GM19193 (cell line): Measurements from ENCODE around the gene UNC13D.

ENCODE experiments used
- POLR2A ChIP-seq: IDR thresholded peaks from 4 replicates; pipeline ENCODE4 v1.6.1; 2011; ENCODE audit not compliant: insufficient read depth, insufficient read length; ENCODE audit errors: extremely low read depth

The UNC13D gene

GRCh38 chr17:75830164-75831031 lies 13.8 kb downstream of the UNC13D start:
- no peak for TF ChIP-seq POLR2A

DNA sequence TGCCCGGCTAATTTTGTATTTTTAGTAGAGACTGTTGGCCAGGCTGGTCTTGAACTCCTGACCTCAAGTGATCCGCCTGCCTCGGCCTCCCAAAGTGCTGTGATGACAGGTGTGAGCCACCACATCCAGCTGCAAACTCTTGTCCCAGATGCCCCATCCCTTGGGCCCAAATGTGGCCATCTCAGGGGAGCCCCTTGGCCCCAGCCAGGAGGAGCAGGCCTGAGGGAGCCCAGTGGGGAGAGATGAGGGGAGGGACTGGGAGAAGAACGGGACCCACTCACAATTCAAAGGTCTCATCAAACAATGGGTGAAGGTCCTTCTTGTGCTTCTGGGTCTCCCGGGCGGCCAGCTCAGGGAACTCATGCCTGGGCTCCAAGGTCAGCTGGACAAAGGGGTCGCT lies 14.5 kb downstream of the UNC13D start:
- TF ChIP-seq POLR2A = no peak

- no peak for TF ChIP-seq POLR2A
Observed at GRCh38 chr17:75828741-75829140, 15.5 kb downstream of the UNC13D start.

- TF ChIP-seq POLR2A = no peak
Observed at GRCh38 chr17:75828076-75828400, 16.2 kb downstream of the UNC13D start.

GRCh38 chr17:75827308-75828075 lies 16.7 kb downstream of the UNC13D start:
- TF ChIP-seq POLR2A = no peak

DNA sequence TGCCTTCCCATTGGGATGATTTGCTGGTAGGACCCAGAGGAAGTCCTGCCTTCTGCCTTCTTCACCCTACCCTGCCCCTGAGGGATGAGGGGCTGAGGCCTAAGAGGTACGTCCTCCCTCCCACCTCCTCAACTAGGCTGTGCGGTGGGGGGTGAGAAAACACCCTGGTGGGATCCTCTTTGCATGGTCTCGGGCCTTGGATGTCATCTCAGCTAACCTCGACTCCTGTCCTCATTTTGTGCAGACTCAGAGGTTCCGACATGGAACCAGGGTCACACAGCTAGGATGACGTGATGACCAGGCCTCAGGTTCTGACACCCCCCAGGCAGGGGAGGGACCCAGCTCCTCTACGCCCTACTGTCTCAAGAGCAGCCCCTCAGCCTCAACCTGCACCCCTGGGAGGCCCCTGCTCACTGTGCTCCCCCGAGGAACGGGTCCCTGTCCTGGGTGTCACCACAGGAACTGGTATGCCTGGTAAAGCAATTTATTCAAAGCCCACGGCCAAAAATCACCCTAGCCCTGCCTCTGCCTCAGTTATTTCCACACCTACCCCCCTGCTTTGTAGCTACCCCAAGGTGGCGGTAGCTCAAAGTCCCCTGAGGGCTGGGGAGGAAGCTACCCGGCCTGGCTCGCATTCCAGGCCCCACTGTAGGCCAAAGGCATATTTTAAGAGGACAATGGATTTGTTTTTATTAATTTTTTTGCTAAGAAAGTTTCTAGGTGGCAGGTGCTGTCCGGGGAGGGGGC lies 17.5 kb downstream of the UNC13D start:
- TF ChIP-seq POLR2A = no peak

GRCh38 chr17:75825748-75826370 lies 18.3 kb downstream of the UNC13D start:
- no peak for TF ChIP-seq POLR2A

- no peak for TF ChIP-seq POLR2A
Observed at GRCh38 chr17:75825149-75825552, 19.1 kb downstream of the UNC13D start.

DNA sequence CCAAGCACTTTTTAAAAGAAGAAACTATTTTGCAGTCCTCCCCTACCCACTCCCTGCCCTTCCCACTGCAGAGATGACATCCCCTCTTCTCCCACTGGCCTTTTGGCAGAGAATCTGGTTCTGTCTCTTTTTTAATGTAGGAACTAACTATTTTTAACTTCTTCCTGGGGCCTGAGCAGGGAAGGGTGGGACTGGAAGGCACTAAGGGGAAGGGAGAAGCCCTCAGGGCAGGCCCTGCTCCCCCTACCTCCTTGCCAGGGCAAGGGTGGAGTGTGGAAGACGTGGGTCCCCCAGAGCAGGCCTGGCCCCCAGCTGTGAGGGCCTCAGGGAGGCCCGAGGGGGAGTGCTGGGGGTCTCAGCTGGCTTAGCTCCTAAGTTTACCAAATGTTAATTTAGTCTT lies 19.5 kb downstream of the UNC13D start:
- no peak for TF ChIP-seq POLR2A

DNA sequence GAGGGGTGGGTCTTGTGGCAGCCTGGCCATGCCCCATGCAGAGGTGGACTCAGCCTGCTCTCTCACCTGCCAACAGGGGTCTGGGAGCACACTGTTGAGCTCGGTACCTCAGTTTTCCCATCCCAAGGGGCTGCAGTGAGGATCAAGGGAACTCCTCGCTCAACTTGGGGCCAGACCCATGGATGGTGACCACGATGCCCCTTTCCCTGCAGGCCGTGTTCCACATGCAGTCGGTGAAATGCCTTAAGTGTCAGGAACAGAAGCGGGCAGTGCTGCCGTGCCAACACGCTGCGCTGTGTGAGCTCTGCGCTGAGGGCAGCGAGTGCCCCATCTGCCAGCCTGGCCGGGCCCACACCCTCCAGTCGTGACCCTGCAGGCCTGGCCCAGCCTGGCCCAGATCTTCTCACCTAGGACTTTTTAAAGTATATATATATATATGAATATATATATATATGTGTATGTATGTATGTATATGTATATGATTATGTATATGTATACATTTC lies 20.1 kb downstream of the UNC13D start:
- peak; percentile 33 for TF ChIP-seq POLR2A

DNA sequence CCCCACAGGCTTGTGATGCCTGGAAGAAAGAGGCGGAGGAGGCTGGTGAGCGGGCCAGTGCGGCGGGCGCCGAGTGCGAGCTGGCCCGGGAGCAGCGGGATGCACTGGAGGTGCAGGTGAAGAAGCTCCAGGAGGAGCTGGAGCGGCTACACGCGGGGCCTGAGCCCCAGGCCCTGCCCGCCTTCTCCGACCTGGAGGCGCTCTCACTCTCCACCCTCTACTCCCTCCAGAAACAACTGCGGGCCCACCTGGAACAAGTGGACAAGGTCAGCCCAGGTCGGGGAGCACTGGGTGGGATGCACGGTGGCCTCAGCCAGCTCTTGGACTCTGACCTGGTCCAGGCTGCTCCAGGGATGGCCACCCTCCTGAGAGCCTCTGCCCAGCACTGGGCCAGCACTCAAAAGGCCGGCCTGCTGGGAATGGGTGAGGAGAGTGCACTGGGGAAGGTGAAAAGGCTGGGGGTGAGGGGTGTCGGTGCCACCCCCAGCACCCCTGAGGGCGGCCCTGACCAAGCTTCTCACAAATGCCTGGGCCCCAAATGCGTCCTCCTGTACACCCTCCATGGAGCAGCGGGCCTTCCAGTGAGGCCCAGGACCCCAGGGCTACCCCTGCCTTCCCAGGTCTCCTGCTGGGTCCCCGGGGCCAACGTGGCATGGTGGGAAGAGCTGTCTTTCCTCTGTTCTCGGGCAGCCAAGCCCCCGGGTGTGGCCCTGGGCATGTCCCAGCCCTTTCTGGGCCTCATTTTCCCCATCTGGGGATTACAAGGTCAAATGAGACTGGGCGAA lies 20.8 kb downstream of the UNC13D start:
- TF ChIP-seq POLR2A = no peak

- no peak for TF ChIP-seq POLR2A
Observed at GRCh38 chr17:75822800-75823166, 21.4 kb downstream of the UNC13D start.

GRCh38 chr17:75822119-75822799 lies 21.9 kb downstream of the UNC13D start:
- TF ChIP-seq POLR2A = no peak
